ENCODE data around the gene LEKR1.

The LEKR1 gene

GRCh38 chr3:157087373-157087772 lies 261.2 kb downstream of the LEKR1 start:
- no peak for ATAC-seq
- no peak for TF ChIP-seq POU6F1 (CRISPR knock-in tag; IDR thresholded peaks at IDR 0.05; ENCODE audit: borderline replicate concordance, low read depth)
- no peak for TF ChIP-seq BACH2 (CRISPR knock-in tag; IDR thresholded peaks at IDR 0.05; ENCODE audit: borderline replicate concordance)

GRCh38 chr3:157087780-157088600 lies 261.8 kb downstream of the LEKR1 start:
- TF ChIP-seq RARB (CRISPR knock-in tag; IDR thresholded peaks at IDR 0.05) = no peak
- TF ChIP-seq ZNF565 (CRISPR knock-in tag; conservative IDR thresholded peaks at IDR 0.05; ENCODE audit: low read depth) = no peak
- no peak for TF ChIP-seq ZC3H10 (CRISPR knock-in tag; IDR thresholded peaks at IDR 0.05)
- no peak for TF ChIP-seq ARNTL (CRISPR knock-in tag; IDR thresholded peaks at IDR 0.05; ENCODE audit: borderline replicate concordance, low read depth)
- no peak for TF ChIP-seq ZNF70 (CRISPR knock-in tag; IDR thresholded peaks at IDR 0.05)
- TF ChIP-seq CREB5 (CRISPR knock-in tag; IDR thresholded peaks at IDR 0.05; ENCODE audit: low read depth) = no peak
- no peak for TF ChIP-seq SNAI2 (CRISPR knock-in tag; IDR thresholded peaks at IDR 0.05)
- no peak for TF ChIP-seq ISL1 (CRISPR knock-in tag; IDR thresholded peaks at IDR 0.05)
- no peak for TF ChIP-seq TOX (CRISPR knock-in tag; IDR thresholded peaks at IDR 0.05; ENCODE audit: borderline replicate concordance)
- TF ChIP-seq BACH2 (CRISPR knock-in tag; IDR thresholded peaks at IDR 0.05; ENCODE audit: borderline replicate concordance) = no peak
- no peak for TF ChIP-seq ESRRG (CRISPR knock-in tag; IDR thresholded peaks at IDR 0.05)
- no peak for TF ChIP-seq OSR1 (CRISPR knock-in tag; IDR thresholded peaks at IDR 0.05)
- TF ChIP-seq TSHZ2 (CRISPR knock-in tag; IDR thresholded peaks at IDR 0.05) = no peak
- TF ChIP-seq CSRNP3 (CRISPR knock-in tag; IDR thresholded peaks at IDR 0.05) = no peak
- no peak for TF ChIP-seq GLIS3 (CRISPR knock-in tag; IDR thresholded peaks at IDR 0.05)
- no peak for TF ChIP-seq CSDC2 (CRISPR knock-in tag; IDR thresholded peaks at IDR 0.05)
- no peak for TF ChIP-seq ZFP3 (CRISPR knock-in tag; IDR thresholded peaks at IDR 0.05)
- TF ChIP-seq PPARA (CRISPR knock-in tag; IDR thresholded peaks at IDR 0.05; ENCODE audit: borderline replicate concordance) = no peak
- TF ChIP-seq ZNF8 (CRISPR knock-in tag; IDR thresholded peaks at IDR 0.05) = no peak
- ATAC-seq = peak; percentile 1; the same call in 2 of the 3 replicates

GRCh38 chr3:157088601-157089454 lies 262.7 kb downstream of the LEKR1 start:
- ATAC-seq = peak; percentile 91
- TF ChIP-seq TSHZ2 (CRISPR knock-in tag; IDR thresholded peaks at IDR 0.05) (no peak), ZFP30 (CRISPR knock-in tag; IDR thresholded peaks at IDR 0.05) (no peak), PATZ1 (CRISPR knock-in tag; IDR thresholded peaks at IDR 0.05; ENCODE audit: borderline replicate concordance) (peak; percentile 36; the same call in 1 of the 2 replicates)
